Motor neuron (in vitro differentiated cells): ENCODE results near the gene WDFY1. TPM values are rescaled to one million over a fixed set of nuclear protein-coding genes. Genes with fewer than 3 reads are reported as not detected.
A peak's percentile ranks its signal among the peaks of the same experiment; 100 is the strongest.

ENCODE experiments used
- ATAC-seq, 8 experiments: fragments of 200-7000 bp; cut with Tn5 transposase; replicated peaks in 6 of 8; 2 replicates each; pipeline ENCODE4 v1.8.0; 2021; ENCODE audit warnings: mild to moderate bottlenecking in 8 of 8, moderate library complexity in 8 of 8
- H3K27ac ChIP-seq, 2 donors: fragments of 250-450 bp; sonication (Bioruptor Pico); 2 replicates each; pipeline ENCODE4 v1.9.0; 2021; ENCODE audit warnings: antibody characterized with exemption in 2 of 2, mild to moderate bottlenecking in 2 of 2, moderate library complexity in 1 of 2
- H3K4me1 ChIP-seq, 2 donors: fragments of 250-450 bp; sonication (Bioruptor Pico); replicated peaks in 1 of 2; 2 replicates each; pipeline ENCODE4 v1.6.1; 2021; ENCODE audit warnings: antibody characterized with exemption in 2 of 2, mild to moderate bottlenecking in 2 of 2, moderate library complexity in 1 of 2
- H3K4me3 ChIP-seq, 5 donors: fragments of 250-450 bp; sonication (Bioruptor Pico); 2 replicates each; pipeline ENCODE4 v1.9.0; 2021; ENCODE audit warnings: antibody characterized with exemption in 5 of 5, mild to moderate bottlenecking in 5 of 5, moderate library complexity in 4 of 5
- WGBS, 10 experiments: fragments of 450-650 bp; shearing (Covaris generic); methylation state at CpG; one replicate each; pipeline ENCODE4 v1.0.0; 2022; 5-methylcytosine and 5-hydroxymethylcytosine counted together
- in situ Hi-C, 9 experiments: fragments of 400-800 bp; cut with MboI; loops; one replicate each; pipeline ENCODE4 v1.15.0; 2021; ENCODE audit warnings: low sequenced_read_pairs in 9 of 9, low pct_unique_long_range_greater_than_20kb in 2 of 9; ENCODE audit not compliant: unreplicated experiment in 9 of 9
- total RNA-seq, 8 experiments: library from RNA; unstranded; fragments of 300-600 nt; gene quantifications; 2 replicates each; pipeline versions ENCODE4 v1.2.3 to v1.2.4, GENCODE V29; 2022

The WDFY1 gene
- total RNA-seq, 8 experiments from 2014 or later: 24.7 to 46.2 (median 30.0) TPM

DNA sequence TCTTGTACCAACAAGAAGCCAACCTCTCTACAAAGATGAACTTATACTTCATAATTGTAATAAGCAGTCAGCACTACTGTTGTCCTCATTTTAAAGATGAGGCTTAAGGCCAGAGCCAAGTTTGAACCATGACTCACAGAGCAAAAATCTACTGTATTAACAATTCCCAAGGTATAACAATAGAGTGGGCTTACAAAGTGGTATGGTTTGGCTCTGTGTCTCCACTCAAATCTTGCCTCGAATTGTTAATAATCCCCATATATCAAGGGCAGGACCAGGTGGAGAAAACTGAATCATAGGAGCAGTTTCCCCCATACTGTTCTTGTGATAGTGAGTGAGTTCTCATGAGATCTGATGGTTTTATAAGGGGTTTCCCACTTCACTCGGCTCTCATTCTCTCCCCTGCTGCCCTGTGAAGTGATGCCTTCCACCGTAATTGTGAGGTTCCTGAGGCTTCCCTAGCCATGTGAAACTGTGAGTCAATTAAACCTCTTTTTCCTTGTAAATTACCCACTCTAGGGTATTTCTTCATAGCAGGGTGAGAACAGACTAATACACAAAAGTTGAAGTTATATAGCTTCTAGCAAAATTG is 31.6 kb upstream of the WDFY1 start:
- no peak overlapping the region for H3K27ac ChIP-seq

DNA sequence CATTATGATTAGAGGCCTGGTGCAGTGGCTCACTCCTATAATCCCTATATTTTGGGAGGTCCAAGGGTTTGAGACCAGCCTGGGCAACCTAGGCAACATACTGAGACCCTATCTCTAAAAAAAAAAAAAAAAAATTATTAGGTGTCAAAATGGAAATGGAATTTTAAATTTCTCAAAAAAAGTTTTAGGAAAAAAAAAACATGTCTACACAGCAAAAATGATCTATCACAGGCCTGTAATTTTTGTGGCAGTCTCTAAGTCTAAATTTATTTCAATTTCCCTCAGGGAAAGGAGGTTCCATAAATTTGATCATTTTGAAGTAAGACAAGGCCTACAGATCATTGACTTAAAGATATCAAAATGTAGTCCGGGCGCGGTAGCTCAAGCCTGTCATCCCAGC is 28.5 kb upstream of the WDFY1 start:
- Histone ChIP-seq H3K27ac (no peak overlapping the region), H3K4me3 (no peak overlapping the region), H3K4me1 (no peaks in the 10 kb centered on the region)
- no peak for ATAC-seq
- WGBS, 10 experiments: 72 to 100% (median 100%) methylated on average over 2 to 3 of the region's 3 CpGs; no CpG with 5 or more reads in 2 of the 10 experiments
- in situ Hi-C loops: loop anchor here in 1 of 9 experiments (25.0 kb wide), 1 partner anchor 664 kb away; no protein-coding TSS in a partner anchor

More for the DNA sequence above, 31.6 kb upstream of the WDFY1 start:
- no peak overlapping the region for H3K4me3 ChIP-seq
- in situ Hi-C loops: loop anchor here in 6 of 9 experiments (25.0 kb wide), 2 partner anchors 286 to 311 kb away; no protein-coding TSS in a partner anchor
- no peak for ATAC-seq
- no peaks in the 10 kb centered on the region for H3K4me1 ChIP-seq
- 0 to 88% (median 73%) methylated on average over 1 to 3 of the region's 3 CpGs; no CpG with 5 or more reads in 4 of the 10 experiments for WGBS, 10 experiments

DNA sequence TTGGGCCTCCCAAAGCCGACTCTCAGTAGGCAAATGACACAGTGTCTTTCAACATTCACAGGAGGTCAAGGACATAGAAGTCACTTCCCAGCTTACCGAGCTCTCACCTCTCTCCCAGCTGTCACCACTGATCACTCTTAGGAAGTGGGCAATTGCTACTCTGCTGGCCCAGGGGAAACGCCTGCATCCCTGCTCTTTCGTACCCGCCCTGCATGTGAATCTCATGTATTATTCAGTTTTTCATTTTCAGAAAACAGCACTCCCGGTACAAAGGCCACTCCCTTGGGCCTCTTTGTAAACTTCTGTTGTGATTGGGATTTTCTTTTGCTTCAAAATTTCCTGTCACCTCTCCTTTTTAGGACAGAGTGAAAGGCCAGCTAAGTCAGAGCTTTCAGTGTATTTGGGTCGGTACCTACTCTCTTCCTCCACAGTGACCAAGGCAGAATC is 27.5 kb upstream of the WDFY1 start:
- Histone ChIP-seq H3K27ac (no peak overlapping the region), H3K4me3 (no peak overlapping the region), H3K4me1 (no peaks in the 10 kb centered on the region)
- in situ Hi-C loops: loop anchor here in 1 of 9 experiments (25.0 kb wide), 1 partner anchor 665 kb away; no protein-coding TSS in a partner anchor
- ATAC-seq: peak in 3 of 8 experiments; percentile 75 to 84 (median 76)
- 0 to 95% (median 70%) methylated on average over 1 to 6 of the region's 7 CpGs; no CpG with 5 or more reads in 1 of the 10 experiments for WGBS, 10 experiments

DNA sequence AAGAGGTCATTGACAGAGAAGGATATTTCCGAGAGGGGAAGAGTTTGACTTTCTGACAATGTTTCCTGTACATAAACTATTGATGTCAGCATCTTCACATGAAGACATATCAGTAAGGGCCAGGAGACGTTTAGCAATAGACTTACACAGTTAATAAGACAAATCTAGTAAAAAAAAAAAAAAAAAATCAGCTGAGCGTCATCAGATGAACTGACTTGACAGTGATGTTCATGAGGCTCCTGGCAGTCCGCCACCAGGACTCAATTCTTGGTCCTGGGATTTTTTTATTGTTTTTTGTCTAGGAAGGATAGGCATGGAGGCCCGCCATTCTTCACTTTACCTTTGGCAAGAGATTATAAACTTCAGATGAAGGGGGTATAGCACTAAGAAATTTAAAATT is 26.6 kb upstream of the WDFY1 start:
- no peak overlapping the region for H3K4me3 ChIP-seq
- 76 to 100% (median 91%) methylated on average over 2 to 5 of the region's 5 CpGs; no CpG with 5 or more reads in 1 of the 10 experiments for WGBS, 10 experiments
- H3K4me1 ChIP-seq: no peaks in the 10 kb centered on the region
- in situ Hi-C loops: loop anchor here in 1 of 9 experiments (25.0 kb wide), 1 partner anchor 666 kb away; no protein-coding TSS in a partner anchor
- no peak overlapping the region for H3K27ac ChIP-seq
- no peak for ATAC-seq

DNA sequence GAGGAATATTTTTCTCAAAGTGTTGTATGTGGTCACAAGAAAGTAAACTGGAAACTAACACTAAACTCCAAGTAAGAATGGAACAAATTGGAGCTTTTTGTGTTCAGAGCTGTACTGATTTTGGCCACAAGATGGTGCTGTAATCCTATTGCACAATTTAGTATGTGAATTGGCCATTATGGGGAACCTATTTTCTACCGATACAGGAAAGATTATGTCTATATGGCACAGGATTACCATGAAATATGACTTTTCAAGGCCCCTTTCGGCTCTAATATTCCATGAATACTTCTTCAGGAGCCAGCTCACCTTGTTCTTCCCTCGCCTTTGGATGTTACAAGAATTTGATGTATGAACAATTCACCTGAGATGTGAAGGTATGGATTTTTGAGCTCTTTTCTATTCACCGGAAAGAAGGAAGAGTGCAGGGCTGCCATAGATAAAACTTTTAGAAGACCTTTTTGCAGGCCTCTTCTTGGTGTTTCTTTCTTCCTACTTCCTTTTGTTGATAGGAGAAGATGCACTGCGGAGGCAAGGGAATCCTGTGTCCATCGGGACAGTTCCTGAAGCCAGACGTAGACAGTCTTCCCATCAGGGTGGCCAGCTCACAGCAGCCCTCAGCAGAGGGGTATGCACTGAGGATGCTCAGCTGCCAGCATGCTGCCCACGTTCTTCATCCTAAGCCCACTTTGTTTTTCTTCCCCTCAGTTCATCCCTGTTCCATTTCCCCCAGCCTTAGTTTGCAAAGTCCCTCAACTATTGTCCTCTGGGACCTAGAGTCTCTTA is 25.4 kb upstream of the WDFY1 start:
- H3K4me3 ChIP-seq: no peak overlapping the region
- H3K4me1 ChIP-seq: no peaks in the 10 kb centered on the region
- ATAC-seq: peak in 7 of 8 experiments; percentile 32 to 64 (median 51)
- in situ Hi-C loops: loop anchor here in 1 of 9 experiments (25.0 kb wide), 1 partner anchor 667 kb away; no protein-coding TSS in a partner anchor
- no peak overlapping the region for H3K27ac ChIP-seq
- 20 to 70% (median 45%) methylated on average over 2 to 8 of the region's 8 CpGs; no CpG with 5 or more reads in 1 of the 10 experiments for WGBS, 10 experiments

DNA sequence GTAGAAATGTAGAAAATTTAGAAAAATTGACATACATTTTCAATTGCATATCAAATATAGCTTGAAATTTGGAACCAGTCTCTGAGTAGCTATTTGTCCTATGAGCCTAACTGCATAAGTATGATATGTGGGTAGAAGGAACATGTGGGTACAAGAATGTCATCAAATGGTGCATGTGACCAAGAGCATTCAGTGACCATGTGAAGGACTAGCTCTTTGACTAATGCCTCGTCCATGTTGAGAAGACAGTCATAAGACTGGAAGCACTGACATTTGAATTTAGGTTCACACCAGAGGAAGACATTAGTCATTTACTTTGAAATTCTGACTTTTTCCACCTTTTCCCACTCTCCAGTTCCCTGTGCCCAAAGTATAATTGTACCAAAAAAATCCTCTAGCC is 24.7 kb upstream of the WDFY1 start:
- H3K4me3 ChIP-seq: no peak overlapping the region
- in situ Hi-C loops: loop anchor here in 1 of 9 experiments (10.0 to 25.0 kb wide), 2 partner anchors 315 to 667 kb away; no protein-coding TSS in a partner anchor
- no peaks in the 10 kb centered on the region for H3K4me1 ChIP-seq
- no peak overlapping the region for H3K27ac ChIP-seq
- WGBS, 10 experiments: 14 to 100% (median 84%) methylated on average over 1 of the region's 1 CpG; no CpG with 5 or more reads in 2 of the 10 experiments
- ATAC-seq: peak in 3 of 8 experiments; percentile 30 to 59 (median 38)

DNA sequence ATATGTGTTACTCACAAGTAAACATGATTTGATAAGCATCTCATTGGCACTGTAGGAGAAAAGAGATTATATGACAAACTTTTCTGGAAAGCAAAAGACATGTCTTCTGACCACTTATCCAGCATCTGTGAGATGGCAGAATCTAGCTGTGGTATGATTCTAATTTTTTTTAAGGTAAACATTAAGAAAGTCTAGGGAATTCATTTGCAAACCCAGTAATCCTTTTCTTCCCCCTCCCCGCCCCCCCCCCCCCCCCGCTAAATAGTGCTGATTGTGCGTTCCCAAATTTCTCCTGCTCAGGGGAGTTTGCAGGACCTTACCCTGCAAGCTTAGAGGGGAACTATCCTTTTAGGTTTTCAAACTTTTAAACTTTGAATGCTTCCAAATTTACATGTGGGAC is 24.2 kb upstream of the WDFY1 start:
- Histone ChIP-seq H3K4me1 (no peaks in the 10 kb centered on the region), H3K4me3 (no peak overlapping the region), H3K27ac (no peak overlapping the region)
- no peak for ATAC-seq
- in situ Hi-C loops: loop anchor here in 1 of 9 experiments (10.0 to 25.0 kb wide), 2 partner anchors 315 to 668 kb away; no protein-coding TSS in a partner anchor
- no CpG with 5 or more reads among the region's 3 CpGs for WGBS, 10 experiments

DNA sequence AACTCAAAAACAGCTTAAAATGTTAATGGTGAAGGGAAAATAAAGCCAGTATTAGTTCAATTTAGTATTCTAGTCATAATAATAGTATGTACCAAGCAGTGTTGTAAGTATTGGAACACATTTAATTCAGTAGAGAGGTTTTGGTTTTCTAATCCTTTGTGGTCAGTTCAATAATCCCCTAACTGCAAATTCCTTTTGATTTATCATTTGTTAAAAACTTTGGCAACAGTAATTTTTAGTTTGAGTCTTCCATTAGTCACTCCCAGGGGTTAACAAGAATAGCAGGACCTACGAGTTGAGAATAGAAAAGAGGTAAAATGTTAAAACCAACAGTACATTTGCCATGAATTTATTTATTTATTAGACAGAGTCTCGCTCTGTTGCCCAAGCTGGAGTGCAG is 22.8 kb upstream of the WDFY1 start:
- Histone ChIP-seq H3K4me1 (no peaks in the 10 kb centered on the region), H3K4me3 (no peak overlapping the region), H3K27ac (no peak overlapping the region)
- ATAC-seq: no peak
- in situ Hi-C loops: loop anchor here in 1 of 9 experiments (10.0 to 25.0 kb wide), 2 partner anchors 317 to 669 kb away; no protein-coding TSS in a partner anchor
- WGBS, 10 experiments: 0 to 100% (median 88%) methylated on average over 1 to 2 of the region's 2 CpGs; no CpG with 5 or more reads in 4 of the 10 experiments

DNA sequence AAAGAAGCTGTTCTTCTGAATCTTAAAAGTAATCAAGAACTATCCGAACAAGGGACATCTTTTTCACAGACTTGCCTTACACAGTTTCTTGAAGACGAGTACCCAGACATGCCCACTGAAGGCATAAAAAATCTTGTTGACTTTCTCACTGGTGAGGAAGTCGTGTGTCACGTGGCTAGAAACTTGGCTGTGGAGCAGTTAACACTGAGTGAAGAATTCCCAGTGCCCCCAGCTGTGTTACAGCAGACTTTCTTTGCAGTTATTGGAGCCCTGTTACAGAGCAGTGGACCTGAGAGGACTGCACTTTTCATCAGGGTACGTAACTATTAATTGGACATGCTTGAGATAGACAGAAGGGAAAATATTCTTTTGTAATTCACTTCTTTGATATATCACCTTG is 14.6 kb upstream of the WDFY1 start:
- ATAC-seq: peak in 1 of 8 experiments; percentile 37
- no peak overlapping the region for H3K4me3 ChIP-seq
- H3K27ac ChIP-seq: no peak overlapping the region
- H3K4me1 ChIP-seq: peaks cover 22 to 38% of the 10 kb centered on the region in 2 donors
- in situ Hi-C loops: loop anchor here in 1 of 9 experiments (10.0 to 25.0 kb wide), 2 partner anchors 325 to 678 kb away; no protein-coding TSS in a partner anchor
- 61 to 100% (median 81%) methylated on average over 1 to 5 of the region's 5 CpGs; no CpG with 5 or more reads in 2 of the 10 experiments for WGBS, 10 experiments

DNA sequence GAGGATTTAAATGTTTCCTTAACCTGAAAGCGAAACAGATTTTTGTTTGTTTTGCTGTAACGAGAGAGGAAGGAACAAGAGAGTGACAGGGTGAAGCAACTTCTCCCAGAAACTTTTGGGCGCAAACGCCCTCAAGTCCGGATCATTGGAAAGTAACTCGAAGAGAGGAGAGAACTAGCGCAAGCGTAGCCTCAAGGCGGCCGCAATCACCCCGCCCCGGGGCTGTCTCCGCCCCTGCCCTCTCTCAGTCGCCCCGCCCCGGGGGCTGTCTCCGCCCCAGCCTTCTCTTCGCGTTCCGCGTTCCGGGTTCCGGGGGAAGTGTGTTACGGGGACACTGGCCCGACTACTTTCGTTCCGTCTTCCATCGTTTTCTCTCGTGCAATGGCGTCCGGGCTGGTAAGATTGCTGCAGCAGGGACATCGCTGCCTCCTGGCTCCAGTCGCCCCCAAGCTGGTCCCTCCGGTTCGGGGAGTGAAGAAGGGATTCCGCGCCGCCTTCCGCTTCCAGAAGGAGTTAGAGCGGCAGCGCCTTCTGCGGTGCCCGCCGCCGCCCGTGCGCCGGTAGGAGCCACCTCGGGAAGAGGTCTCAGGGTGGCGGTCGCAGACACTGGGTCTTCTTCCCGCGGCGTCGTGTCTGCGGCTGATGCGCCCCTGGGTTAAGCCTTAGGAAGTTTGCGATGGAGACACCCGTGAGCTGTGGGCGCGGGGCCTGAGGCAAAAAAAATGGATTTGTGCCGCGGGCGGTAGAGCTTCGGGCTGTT is 12.1 kb upstream of the WDFY1 start, which contains the start of gene MRPL44:
Gene MRPL44, plus strand, starts transcription at position 372 of the 760 bp plus-strand sequence. Its CDS starts 10 bp downstream, at position 382.
- WGBS, 10 experiments: 0 to 10% (median 1%) methylated on average over 1 to 25 of the region's 65 CpGs
- H3K27ac ChIP-seq: peak within 1 kb of the TSS; percentile 88 to 94
- peak within 1 kb of the TSS; percentile 86 to 99 (median 95) for H3K4me3 ChIP-seq
- peaks cover 22 to 42% of the 10 kb centered on the region in 2 donors for H3K4me1 ChIP-seq
- in situ Hi-C loops: loop anchor here in 1 of 9 experiments (25.0 kb wide), 1 partner anchor 680 kb away; no protein-coding TSS in a partner anchor
- peak; percentile 97 to 100 (median 99) for ATAC-seq

DNA sequence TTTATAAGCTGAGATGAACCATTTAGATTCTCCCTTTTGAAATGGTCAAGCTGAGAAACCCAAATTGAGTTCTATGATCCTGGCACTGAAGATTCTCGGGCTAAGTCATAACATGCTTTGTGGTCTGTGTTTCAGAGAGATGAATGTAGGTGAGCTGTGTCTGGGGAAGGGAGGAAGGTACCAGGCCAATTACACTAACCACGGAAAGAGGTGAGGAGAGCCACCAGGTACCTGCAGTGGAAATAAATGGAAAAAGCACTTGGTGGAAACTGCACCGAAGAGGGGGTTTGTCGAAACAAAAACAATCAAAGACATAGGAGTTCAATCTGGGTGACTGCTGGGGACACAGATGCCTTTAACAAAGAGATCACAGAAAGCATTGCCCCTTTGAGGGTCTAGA is 11.2 kb upstream of the WDFY1 start:
- in situ Hi-C loops: loop anchor here in 1 of 9 experiments (25.0 kb wide), 1 partner anchor 681 kb away; no protein-coding TSS in a partner anchor
- WGBS, 10 experiments: 62 to 97% (median 82%) methylated on average over 2 to 4 of the region's 4 CpGs; no CpG with 5 or more reads in 3 of the 10 experiments
- no peak overlapping the region for H3K27ac ChIP-seq
- peaks cover 24 to 36% of the 10 kb centered on the region in 2 donors for H3K4me1 ChIP-seq
- no peak overlapping the region for H3K4me3 ChIP-seq
- ATAC-seq: no peak

DNA sequence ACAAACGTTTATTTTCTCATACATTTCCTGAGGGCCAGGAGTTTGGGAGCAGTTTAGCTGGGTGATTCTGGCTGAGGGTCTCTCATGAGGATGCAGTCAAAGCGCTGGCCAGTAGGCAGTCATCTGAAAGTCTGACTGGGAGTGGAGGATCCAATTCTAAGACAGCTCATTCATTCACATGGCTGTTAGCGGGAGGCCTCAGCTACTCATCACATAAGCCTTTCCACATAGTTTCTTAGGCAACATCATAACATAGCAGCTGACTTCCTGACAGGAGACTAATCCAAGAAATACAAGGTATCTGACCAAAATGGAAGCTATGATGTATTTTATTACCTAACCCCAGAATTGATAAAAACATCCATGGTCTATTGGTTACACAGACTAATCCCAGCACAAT is 9.3 kb upstream of the WDFY1 start:
- no peak overlapping the region for H3K4me3 ChIP-seq
- no peak for ATAC-seq
- in situ Hi-C loops: loop anchor here in 1 of 9 experiments (25.0 kb wide), 1 partner anchor 683 kb away; no protein-coding TSS in a partner anchor
- 35 to 83% (median 73%) methylated on average over 1 to 3 of the region's 3 CpGs; no CpG with 5 or more reads in 1 of the 10 experiments for WGBS, 10 experiments
- H3K4me1 ChIP-seq: peaks cover 9 to 17% of the 10 kb centered on the region in 2 donors
- H3K27ac ChIP-seq: no peak overlapping the region
